Common myeloid progenitor, CD34-positive (primary cell): Measurements from ENCODE around the gene POU2AF2. TPM values are rescaled to one million over a fixed set of nuclear protein-coding genes. Genes with fewer than 3 reads are reported as not detected.
A peak's percentile ranks its signal among the peaks of the same experiment; 100 is the strongest.

Source experiments
- CTCF ChIA-PET: fragments of 350-600 bp; sonication (Branson Sonifier 250); formaldehyde crosslinking; loops from one replicate; lab custom pipeline; 2021; ENCODE audit warnings: antibody characterized with exemption; lab: Charles Lee
- POLR2A ChIA-PET: fragments of 350-600 bp; sonication (Branson Sonifier 250); formaldehyde crosslinking; loops from one replicate; lab custom pipeline; 2021; ENCODE audit warnings: antibody characterized with exemption; lab: Charles Lee
- DNase-seq, 3 donors: peaks; one replicate each; pipeline versions ENCODE4 v3.0.0 to v3.0.0-alpha.2; 2013
- H3K27ac ChIP-seq, 2 experiments: 1 replicate in 1 of 2; 2 replicates in 1 of 2; pipeline ENCODE4 v1.7.0; 2013; ENCODE audit warnings: inconsistent platforms in 2 of 2, low read length in 2 of 2, mild to moderate bottlenecking in 2 of 2, low read depth in 1 of 2, moderate library complexity in 1 of 2; ENCODE audit not compliant: severe bottlenecking in 2 of 2, insufficient read depth in 1 of 2, poor library complexity in 1 of 2
- H3K27me3 ChIP-seq, 5 experiments: replicated peaks in 2 of 5; 1 replicate in 3 of 5; 2 replicates in 2 of 5; pipeline versions ENCODE4 v1.6.1 to v1.7.0; 2013; ENCODE audit warnings: low read length in 4 of 5, mild to moderate bottlenecking in 2 of 5, moderate library complexity in 2 of 5, inconsistent platforms in 1 of 5; ENCODE audit not compliant: insufficient read depth in 5 of 5, control insufficient read depth in 4 of 5
- H3K36me3 ChIP-seq, 4 experiments: 1 replicate in 2 of 4; 2 replicates in 2 of 4; pipeline versions ENCODE4 v1.6.1 to v1.7.0; 2013; ENCODE audit warnings: low read length in 3 of 4, control low read depth in 1 of 4, mild to moderate bottlenecking in 1 of 4; ENCODE audit not compliant: control insufficient read depth in 4 of 4, insufficient read depth in 4 of 4
- H3K4me1 ChIP-seq, 4 experiments: 1 replicate in 3 of 4; 2 replicates in 1 of 4; pipeline versions ENCODE4 v1.6.1 to v1.7.1; 2013; ENCODE audit warnings: low read length in 3 of 4, mild to moderate bottlenecking in 3 of 4, control low read depth in 1 of 4, inconsistent platforms in 1 of 4, moderate library complexity in 1 of 4; ENCODE audit not compliant: control insufficient read depth in 4 of 4, insufficient read depth in 4 of 4; ENCODE audit errors: control extremely low read depth in 1 of 4
- H3K4me3 ChIP-seq, 7 experiments: 1 replicate in 4 of 7; 2 replicates in 3 of 7; pipeline versions ENCODE4 v1.5.1 to v1.7.0; 2013; ENCODE audit warnings: mild to moderate bottlenecking in 7 of 7, low read length in 6 of 7, moderate library complexity in 6 of 7, inconsistent platforms in 2 of 7, low read depth in 2 of 7, control low read depth in 1 of 7; ENCODE audit not compliant: insufficient read depth in 4 of 7, control insufficient read depth in 1 of 7; ENCODE audit errors: extremely low read depth in 1 of 7
- H3K9me3 ChIP-seq, 5 experiments: 1 replicate in 4 of 5; 2 replicates in 1 of 5; pipeline versions ENCODE4 v1.6.1 to v1.7.1; 2013; ENCODE audit warnings: low read length in 4 of 5, mild to moderate bottlenecking in 2 of 5, inconsistent platforms in 1 of 5, low read depth in 1 of 5, moderate library complexity in 1 of 5; ENCODE audit not compliant: control insufficient read depth in 4 of 5, insufficient read depth in 2 of 5; ENCODE audit errors: control extremely low read depth in 1 of 5
- WGBS: methylation state at CpG from one replicate; pipeline ENCODE4 v1.1.5; 2013; ENCODE audit not compliant: insufficient coverage; 5-methylcytosine and 5-hydroxymethylcytosine counted together
- polyA plus RNA-seq: library from polyadenylated mRNA; unstranded; fragments of 120-200 nt; gene quantifications from one replicate; pipeline ENCODE4 v1.2.1, GENCODE V29; 2013

POU2AF2 gene
- polyA plus RNA-seq: not detected

GRCh38 chr11:111245425-111245824 lies at the start of gene POU2AF2:
POU2AF2 (plus strand) TSS chr11:111245725; CDS start chr11:111245854, 129 bp downstream.
- Histone ChIP-seq H3K27me3 (no peaks in the 10 kb centered on the region), H3K4me3 (no peak within 1 kb of the TSS), H3K36me3 (no peaks in the 10 kb centered on the region), H3K4me1 (no peaks in the 10 kb centered on the region), H3K9me3 (no peaks in the 10 kb centered on the region), H3K27ac (no peak within 1 kb of the TSS)
- ChIA-PET CTCF (no interaction called here), POLR2A (no interaction called here)
- no peak for DNase-seq
- no CpG with 5 or more reads among the region's 1 CpG for WGBS

GRCh38 chr11:111200010-111200534 lies 45.5 kb upstream of the POU2AF2 start:
- Histone ChIP-seq H3K9me3 (no peaks in the 10 kb centered on the region), H3K27ac (no peak overlapping the region), H3K36me3 (no peaks in the 10 kb centered on the region), H3K27me3 (no peaks in the 10 kb centered on the region), H3K4me1 (peaks cover 0 to 7% (median 0%) of the 10 kb centered on the region in 4 experiments), H3K4me3 (no peak overlapping the region)
- ChIA-PET CTCF (no interaction called here), POLR2A (no interaction called here)
- DNase-seq: no peak
- no CpG with 5 or more reads among the region's 3 CpGs for WGBS

GRCh38 chr11:111204211-111204610 lies 41.3 kb upstream of the POU2AF2 start:
- Histone ChIP-seq H3K4me1 (peaks cover 8 to 27% (median 10%) of the 10 kb centered on the region in 4 experiments), H3K9me3 (no peaks in the 10 kb centered on the region), H3K27me3 (no peaks in the 10 kb centered on the region), H3K36me3 (no peaks in the 10 kb centered on the region), H3K4me3 (no peak overlapping the region), H3K27ac (no peak overlapping the region)
- ChIA-PET CTCF (no interaction called here), POLR2A (no interaction called here)
- DNase-seq: no peak

GRCh38 chr11:111205632-111206385 lies 39.7 kb upstream of the POU2AF2 start:
- 86% methylated on average over 1 of the region's 3 CpGs for WGBS
- Histone ChIP-seq H3K4me3 (no peak overlapping the region), H3K36me3 (no peaks in the 10 kb centered on the region), H3K9me3 (no peaks in the 10 kb centered on the region), H3K4me1 (peaks cover 8 to 27% (median 10%) of the 10 kb centered on the region in 4 experiments), H3K27ac (no peak overlapping the region), H3K27me3 (no peaks in the 10 kb centered on the region)
- POLR2A ChIA-PET: no interaction called here
- no peak for DNase-seq
- CTCF ChIA-PET: no interaction called here

- POLR2A ChIA-PET: no interaction called here
- Histone ChIP-seq H3K4me1 (peaks cover 8 to 27% (median 10%) of the 10 kb centered on the region in 4 experiments), H3K27me3 (no peaks in the 10 kb centered on the region), H3K4me3 (no peak overlapping the region), H3K36me3 (no peaks in the 10 kb centered on the region), H3K9me3 (no peaks in the 10 kb centered on the region), H3K27ac (no peak overlapping the region)
- DNase-seq: peak in 2 of 3 donors; percentile 27 to 36
- CTCF ChIA-PET: no interaction called here
- no CpG with 5 or more reads among the region's 1 CpG for WGBS
These were observed 39.1 kb upstream of the POU2AF2 start for GRCh38 chr11:111206472-111206871.

- no peak overlapping the region for H3K27ac ChIP-seq
These were observed 38.3 kb upstream of the POU2AF2 start for GRCh38 chr11:111207213-111207612.

GRCh38 chr11:111209543-111210355 lies 35.8 kb upstream of the POU2AF2 start:
- WGBS: 80% methylated on average over 1 of the region's 4 CpGs
- H3K27me3 ChIP-seq: no peaks in the 10 kb centered on the region
- ChIA-PET POLR2A (no interaction called here), CTCF (interaction anchor here (1.2 kb wide), 1 partner anchor 730 kb away, joined by 3 read pairs; no protein-coding TSS in a partner anchor)
- peaks cover 8 to 19% (median 10%) of the 10 kb centered on the region in 4 experiments for H3K4me1 ChIP-seq
- H3K9me3 ChIP-seq: no peaks in the 10 kb centered on the region
- no peak overlapping the region for H3K4me3 ChIP-seq
- no peaks in the 10 kb centered on the region for H3K36me3 ChIP-seq
- no peak for DNase-seq
- no peak overlapping the region for H3K27ac ChIP-seq

More at GRCh38 chr11:111207213-111207612, 38.3 kb upstream of the POU2AF2 start:
- POLR2A ChIA-PET: no interaction called here
- peaks cover 8 to 27% (median 10%) of the 10 kb centered on the region in 4 experiments for H3K4me1 ChIP-seq
- no CpG with 5 or more reads among the region's 2 CpGs for WGBS
- no peak for DNase-seq
- H3K27me3 ChIP-seq: no peaks in the 10 kb centered on the region
- no peaks in the 10 kb centered on the region for H3K9me3 ChIP-seq
- H3K4me3 ChIP-seq: no peak overlapping the region
- CTCF ChIA-PET: no interaction called here
- no peaks in the 10 kb centered on the region for H3K36me3 ChIP-seq
